HFF-Myc (cell line): ENCODE data around the gene CHRNE.
A peak's percentile ranks its signal among the peaks of the same experiment; 100 is the strongest.

Source experiments
- DNase-seq: peaks from one replicate; pipeline ENCODE4 v3.0.0-alpha.2; 2011; ENCODE audit warnings: low read depth; ENCODE audit errors: extremely low read depth
- H3K4me3 ChIP-seq: replicated peaks from 2 replicates; pipeline ENCODE4 v1.5.1; 2011; ENCODE audit warnings: low read depth, mild to moderate bottlenecking, control low read depth, low read length
- CTCF ChIP-seq: IDR thresholded peaks from 2 replicates; pipeline ENCODE4 v1.5.1; 2012; ENCODE audit warnings: mild to moderate bottlenecking, low read depth, low read length, control low read depth; ENCODE audit errors: missing control alignments

CHRNE gene

GRCh38 chr17:4903051-4903818 lies at the start of gene CHRNE:
Gene CHRNE (minus strand): TSS chr17:4903098. CDS start chr17:4903063, 35 bp downstream.
- TF ChIP-seq CTCF = peak; percentile 74
- H3K4me3 ChIP-seq = no peak within 1 kb of the TSS
- peak; percentile 62 for DNase-seq

- TF ChIP-seq CTCF = no peak
- no peak for DNase-seq
These were observed 48.6 kb upstream of the CHRNE start for GRCh38 chr17:4951486-4951885.

GRCh38 chr17:4950746-4951204 lies 47.9 kb upstream of the CHRNE start, which contains the start of gene ENO3:
Gene ENO3 (plus strand): TSS chr17:4951119. CDS start chr17:4951830, 711 bp downstream.
- peak within 1 kb of the TSS; percentile 97 for H3K4me3 ChIP-seq
- DNase-seq = no peak
- no peak for TF ChIP-seq CTCF

More at GRCh38 chr17:4951486-4951885, 48.6 kb upstream of the CHRNE start:
- H3K4me3 ChIP-seq = no peak overlapping the region

GRCh38 chr17:4950075-4950745 lies 47.3 kb upstream of the CHRNE start:
- DNase-seq = no peak
- H3K4me3 ChIP-seq = peak overlapping the region; percentile 97
- no peak for TF ChIP-seq CTCF

GRCh38 chr17:4949321-4950074 lies 46.6 kb upstream of the CHRNE start:
- H3K4me3 ChIP-seq = peak overlapping the region; percentile 97
- no peak for TF ChIP-seq CTCF
- no peak for DNase-seq

- H3K4me3 ChIP-seq = peak overlapping the region; percentile 97
- DNase-seq = no peak
- no peak for TF ChIP-seq CTCF
These were observed 46.0 kb upstream of the CHRNE start for GRCh38 chr17:4948931-4949320.
